Stimulated activated CD8-positive, alpha-beta memory T cell treated with anti-CD3 and anti-CD28 coated beads, Interleukin-15, amount 100 ng/mL, for 1 hour (primary cell): ENCODE measurements around the gene SMIM10L2A.
"Not testable (repeated sequence)": the region's sequence is repeated elsewhere in the genome, so short reads cannot be mapped to it uniquely, and the experiment has no call there.

Experiments
- DNase-seq: peaks from one replicate; pipeline ENCODE4 v3.0.0-alpha.2; 2020; ENCODE audit warnings: low read depth

Gene SMIM10L2A

GRCh38 chrX:135423173-135423864 is 1.6 kb downstream of the SMIM10L2A start:
- not testable (repeated sequence) for DNase-seq

DNA sequence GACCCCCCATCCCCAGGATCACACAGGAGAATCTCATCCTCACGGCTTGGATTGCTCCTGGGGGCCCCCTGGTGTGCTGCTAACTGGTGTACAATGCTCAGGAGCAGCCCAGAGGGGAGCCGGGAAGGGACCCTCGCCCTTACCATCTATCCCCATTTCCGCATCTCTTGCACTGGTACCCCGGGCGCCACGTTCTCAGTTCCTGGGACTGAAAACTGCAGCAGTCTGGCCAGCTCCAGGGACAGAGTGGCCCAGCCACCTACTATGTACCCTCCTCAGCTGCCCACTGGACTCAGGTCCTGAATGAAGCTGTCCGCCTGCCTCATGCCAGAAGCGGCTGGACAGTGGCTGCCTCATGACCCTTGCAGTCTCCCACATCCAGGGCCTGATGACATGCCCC is 2.7 kb downstream of the SMIM10L2A start:
- DNase-seq = no peak

GRCh38 chrX:135425026-135425965 is 3.6 kb downstream of the SMIM10L2A start:
- no peak for DNase-seq

DNA sequence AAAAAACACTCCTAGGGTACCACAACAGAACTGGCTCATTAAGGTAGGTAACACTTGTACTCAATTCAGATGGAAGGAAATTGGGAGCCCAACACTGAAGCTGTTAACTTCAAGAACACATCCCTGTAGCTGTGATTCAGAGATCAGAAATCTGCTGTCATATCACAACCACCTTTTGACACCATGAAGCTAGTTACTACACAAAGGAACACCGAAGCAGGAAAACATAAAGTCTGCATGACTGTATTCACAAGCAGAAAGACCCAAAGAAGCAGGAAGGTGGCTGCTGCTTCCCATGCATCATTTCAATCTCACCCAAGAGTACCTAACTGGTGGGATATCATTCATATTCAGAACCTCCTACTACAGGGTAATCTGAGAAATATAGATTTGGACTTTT is 7.7 kb downstream of the SMIM10L2A start:
- no peak for DNase-seq

DNA sequence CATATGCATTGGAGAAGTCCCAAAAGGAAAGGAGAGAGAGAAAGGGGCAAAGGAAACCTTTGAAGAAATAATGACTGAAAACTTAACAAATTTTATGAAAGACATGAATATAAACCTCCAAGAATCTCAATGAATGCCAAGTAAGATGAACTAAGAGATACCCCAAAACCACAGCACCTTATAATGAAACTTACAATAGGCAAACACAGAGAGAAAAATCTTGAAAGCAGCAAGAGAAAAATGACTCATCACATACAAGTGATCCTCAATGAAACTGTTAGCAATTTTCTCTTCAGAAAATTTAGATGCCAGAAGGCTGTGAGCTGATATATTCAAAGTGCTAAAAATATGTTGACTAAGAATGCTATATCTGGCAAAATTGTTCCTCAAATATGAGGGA is 10.1 kb downstream of the SMIM10L2A start:
- no peak for DNase-seq

GRCh38 chrX:135432453-135432852 is 10.7 kb downstream of the SMIM10L2A start:
- DNase-seq = no peak

DNA sequence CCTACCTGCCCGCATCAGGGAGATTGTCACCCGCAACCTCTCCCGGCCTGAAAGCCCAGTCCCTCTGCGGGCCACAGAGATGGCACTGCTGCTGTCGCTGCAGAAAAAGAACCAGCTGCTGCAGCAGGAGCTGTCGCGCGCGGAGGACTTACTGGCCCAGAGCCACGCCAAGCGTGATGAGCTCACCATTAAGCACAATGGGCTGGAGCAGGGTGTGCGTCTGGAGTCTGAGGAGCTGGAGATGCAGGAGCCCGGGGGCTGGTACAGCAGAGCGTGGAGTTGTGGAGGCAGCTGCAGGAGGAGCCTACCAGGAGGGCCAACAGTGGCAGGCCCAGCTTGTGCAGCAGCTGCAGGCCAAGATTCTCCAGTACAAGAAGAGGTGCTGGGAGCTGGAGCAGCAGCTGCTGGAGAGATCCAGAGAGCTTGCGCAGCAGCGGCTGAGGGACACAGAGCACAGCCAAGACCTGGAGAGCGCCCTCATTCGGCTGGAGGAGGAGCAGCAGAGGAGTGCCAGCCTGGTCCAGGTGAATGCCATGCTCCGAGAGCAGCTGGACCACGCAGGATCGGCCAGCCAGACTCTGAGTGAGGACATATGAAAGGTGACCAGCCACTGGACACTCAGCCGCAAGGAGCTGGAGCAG is 11.3 kb downstream of the SMIM10L2A start:
- DNase-seq = no peak

DNA sequence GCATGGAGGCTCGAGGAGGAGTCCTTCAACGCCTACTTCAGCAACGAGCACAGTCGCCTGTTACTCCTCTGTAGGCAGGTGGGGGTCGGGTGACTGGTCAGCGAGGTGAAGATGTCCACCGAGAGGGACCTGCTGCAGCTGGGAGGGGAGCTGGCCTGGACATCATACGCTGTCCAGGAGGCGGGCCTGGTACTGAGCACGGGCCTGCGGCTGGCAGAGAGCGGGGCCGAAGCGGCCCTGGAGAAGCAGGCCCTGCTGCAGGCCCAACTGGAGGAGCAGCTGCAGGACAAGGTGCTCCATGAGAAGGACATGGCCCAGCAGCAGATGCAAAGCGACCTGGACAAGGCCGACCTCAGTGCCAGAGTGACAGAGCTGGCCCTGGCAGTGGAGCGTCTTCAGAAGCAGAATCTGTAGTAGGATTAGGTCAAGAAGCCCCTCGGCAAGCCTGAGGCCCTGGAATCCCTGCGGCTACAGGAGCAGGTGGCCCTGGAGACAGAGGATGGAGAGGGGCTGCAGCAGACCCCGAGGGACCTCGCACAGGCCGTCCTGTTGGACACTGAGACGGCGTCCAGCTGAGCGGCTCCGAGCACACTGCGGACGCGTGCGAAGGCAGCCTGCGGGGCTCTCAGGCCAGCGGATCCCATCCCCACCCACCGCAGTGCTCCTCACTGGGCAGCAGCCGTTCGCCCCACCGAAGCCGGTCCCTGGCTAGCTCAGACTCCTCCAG is 11.9 kb downstream of the SMIM10L2A start:
- no peak for DNase-seq

GRCh38 chrX:135434258-135435138 is 12.8 kb downstream of the SMIM10L2A start:
- DNase-seq = no peak

- no peak for DNase-seq
These were observed 13.6 kb downstream of the SMIM10L2A start for GRCh38 chrX:135435139-135435922.

DNA sequence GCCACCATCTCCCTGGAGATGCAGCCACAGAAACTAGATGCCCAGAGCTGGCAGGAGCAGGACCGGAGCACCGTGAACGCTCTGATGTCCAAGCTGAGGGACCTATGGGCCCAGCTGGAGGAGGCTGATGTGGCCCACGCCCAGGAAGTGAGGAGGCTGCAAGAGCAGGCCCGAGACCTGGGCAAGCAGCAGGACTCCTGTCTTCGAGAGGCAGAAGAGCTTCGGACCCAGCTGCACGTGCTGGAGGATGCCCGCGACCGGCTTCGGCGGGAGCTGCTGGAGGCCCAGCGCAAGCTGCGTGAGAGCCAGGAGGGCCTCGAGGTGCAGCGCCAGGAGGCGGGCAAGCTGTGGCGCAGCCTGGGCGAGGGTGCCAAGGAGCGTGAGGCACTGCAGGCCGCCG is 14.2 kb downstream of the SMIM10L2A start:
- no peak for DNase-seq

DNA sequence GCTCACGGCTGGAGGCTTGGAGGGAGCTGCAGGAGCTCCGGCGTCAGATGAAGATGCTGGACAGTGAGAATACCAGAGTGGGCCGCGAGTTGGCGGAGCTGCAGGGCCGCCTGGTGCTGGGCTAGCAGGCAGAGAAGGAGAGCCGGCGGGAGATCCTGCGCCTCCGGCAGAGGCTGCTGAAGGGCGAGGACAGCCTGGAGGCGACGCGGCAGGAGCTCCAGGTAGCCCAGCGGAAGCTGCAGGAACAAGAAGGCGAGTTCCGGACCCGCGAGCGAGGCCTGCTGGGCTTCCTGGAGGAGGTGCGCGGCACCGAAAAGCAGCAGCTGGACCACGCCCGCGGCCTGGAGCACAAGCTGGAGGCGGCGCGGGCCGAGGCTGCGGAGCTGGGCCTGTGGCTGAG is 14.7 kb downstream of the SMIM10L2A start:
- DNase-seq = no peak

GRCh38 chrX:135436966-135437866 is 15.5 kb downstream of the SMIM10L2A start:
- no peak for DNase-seq

GRCh38 chrX:135437867-135438733 is 16.4 kb downstream of the SMIM10L2A start:
- DNase-seq = no peak

DNA sequence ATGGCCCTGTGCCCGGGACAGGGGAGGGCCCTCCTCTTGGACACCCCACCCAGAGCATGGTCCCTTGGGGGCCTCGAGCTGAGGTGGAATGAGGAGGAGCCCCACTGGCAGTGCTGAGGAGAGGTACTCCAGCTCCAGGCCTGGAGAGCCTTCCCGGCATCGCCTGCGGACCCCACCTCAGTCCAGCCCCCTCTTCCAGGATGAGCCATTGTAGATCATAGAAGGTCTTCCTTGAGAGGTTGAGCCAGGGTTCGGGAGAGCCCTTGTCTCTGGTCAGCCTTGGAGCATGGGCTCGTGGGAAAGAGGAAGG is 16.9 kb downstream of the SMIM10L2A start:
- no peak for DNase-seq

DNA sequence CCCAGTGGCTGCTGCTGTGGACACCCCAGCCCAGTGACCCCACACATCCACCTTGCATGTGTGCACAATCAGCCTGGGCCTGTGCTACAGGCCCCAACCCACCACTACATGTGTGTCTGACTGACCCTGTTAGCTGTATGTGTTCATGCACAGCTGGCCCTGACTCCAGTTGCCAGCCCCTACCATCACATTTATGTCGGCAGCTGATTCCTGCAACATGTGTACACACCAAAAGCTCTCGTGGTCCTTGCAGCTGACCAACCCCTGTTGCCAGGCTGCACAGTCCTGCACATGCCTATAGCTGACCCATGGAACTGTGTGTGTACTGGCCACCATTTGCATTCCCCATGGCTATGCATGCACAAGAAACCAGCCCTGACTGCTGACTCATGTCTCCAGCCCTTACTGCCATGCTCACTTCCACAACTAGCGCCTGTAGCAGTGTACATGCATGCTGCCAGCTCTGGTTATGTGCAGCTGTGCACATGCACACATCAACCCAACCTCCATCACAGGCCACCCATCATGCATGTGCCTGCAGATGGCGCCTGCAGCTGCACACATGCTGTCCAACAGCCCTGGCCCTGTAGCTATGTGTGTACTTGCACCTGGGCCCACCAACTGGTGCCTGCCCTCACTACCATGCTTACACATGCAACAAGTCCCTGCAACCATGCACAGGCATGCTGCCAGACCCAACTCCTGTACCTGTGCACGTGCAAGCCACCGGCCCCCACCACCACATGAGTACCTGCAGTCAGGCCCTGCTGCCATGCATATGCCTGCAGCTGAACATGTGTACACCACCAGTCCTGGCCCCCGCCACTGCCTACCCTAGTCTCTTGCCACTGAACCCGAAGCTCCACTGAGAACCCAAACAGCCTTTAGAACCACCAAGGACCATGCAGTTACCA is 28.1 kb downstream of the SMIM10L2A start:
- no peak for DNase-seq

- no peak for DNase-seq
These were observed 31.6 kb downstream of the SMIM10L2A start for GRCh38 chrX:135453381-135453780.
